ENCODE data around the gene RUFY3. TPM values are rescaled to one million over a fixed set of nuclear protein-coding genes. Genes with fewer than 3 reads are reported as not detected.

The RUFY3 gene
- polyA plus RNA-seq, 3 donors: 11.1 to 37.3 (median 12.5) TPM

GRCh38 chr4:70836081-70836480 lies 114.3 kb downstream of the RUFY3 start:
- DNase-seq: no peak
- Histone ChIP-seq H3K4me3 (replicated peaks in 1 of 3; ENCODE audit: low read depth in 2 of 3, low read length in 3 of 3) (no peak overlapping the region), H3K9ac (ENCODE audit: insufficient read depth, low read length, poor library complexity, severe bottlenecking) (no peak overlapping the region), H3K36me3 (replicated peaks in 1 of 2; ENCODE audit: control insufficient read depth in 1 of 2, insufficient read depth in 2 of 2, low read length in 2 of 2) (peaks cover 34 to 45% of the 10 kb centered on the region in 2 donors), H2AFZ (ENCODE audit: insufficient read depth, low read depth, low read length, poor library complexity, severe bottlenecking) (no peak overlapping the region), H3K79me2 (ENCODE audit: insufficient read depth, low read length) (peaks cover 64% of the 10 kb centered on the region), H3K9me3 (replicated peaks in 1 of 2; ENCODE audit: control insufficient read depth in 1 of 2, insufficient read depth in 1 of 2, low read length in 2 of 2) (no peaks in the 10 kb centered on the region), H3K27ac (ENCODE audit: low read depth in 1 of 2, low read length in 2 of 2) (peak overlapping the region in 1 of 2 donors; percentile 37), H4K20me1 (ENCODE audit: insufficient read depth, low read length) (peaks cover 69% of the 10 kb centered on the region), H3K27me3 (ENCODE audit: control insufficient read depth in 2 of 2, insufficient read depth in 2 of 2, low read length in 2 of 2) (no peaks in the 10 kb centered on the region), H3K4me2 (replicated peaks; ENCODE audit: extremely low read depth, low read length, poor library complexity, severe bottlenecking) (no peak overlapping the region), H3K4me1 (ENCODE audit: control insufficient read depth in 1 of 2, insufficient read depth in 2 of 2, low read length in 2 of 2) (peaks cover 20 to 25% of the 10 kb centered on the region in 2 donors)
- Mint-ChIP-seq H3K27ac (no peak overlapping the region), H3K4me3 (no peak overlapping the region), H3K4me1 (peaks cover 24% of the 10 kb centered on the region), H3K27me3 (ENCODE audit: low read depth in 3 of 3) (peaks cover 0 to 2% (median 1%) of the 10 kb centered on the region in 3 donors), H3K9me3 (peaks cover 0 to 2% (median 0%) of the 10 kb centered on the region in 7 donors), H3K36me3 (peaks cover 36 to 46% of the 10 kb centered on the region in 2 donors)
- intact Hi-C loops (cut with micrococcal nuclease): loop anchor here in 1 of 2 donors (5.0 kb wide), 1 partner anchor 156 kb away; the partner anchor contains the start of gene DCK
- no CpG with 5 or more reads among the region's 2 CpGs for WGBS (ENCODE audit: insufficient coverage)
- TF ChIP-seq CTCF (IDR thresholded peaks at IDR 0.05): no peak

- intact Hi-C loops (cut with micrococcal nuclease): loop anchor here in 1 of 2 donors (2.0 to 5.0 kb wide), 2 partner anchors 149 to 154 kb away; partner anchors contain the start of genes DCK and UTP3
- peaks cover 24% of the 10 kb centered on the region for H3K4me1 Mint-ChIP-seq
- peaks cover 56% of the 10 kb centered on the region for H4K20me1 ChIP-seq (ENCODE audit: insufficient read depth, low read length)
These were observed 116.4 kb downstream of the RUFY3 start for GRCh38 chr4:70838204-70838603.

More at GRCh38 chr4:70838204-70838603, 116.4 kb downstream of the RUFY3 start:
- Histone ChIP-seq H3K4me3 (replicated peaks in 1 of 3; ENCODE audit: low read depth in 2 of 3, low read length in 3 of 3) (peak overlapping the region; percentile 62 to 79 (median 72)), H3K4me1 (ENCODE audit: control insufficient read depth in 1 of 2, insufficient read depth in 2 of 2, low read length in 2 of 2) (peaks cover 20 to 25% of the 10 kb centered on the region in 2 donors), H3K79me2 (ENCODE audit: insufficient read depth, low read length) (peaks cover 60% of the 10 kb centered on the region), H3K4me2 (replicated peaks; ENCODE audit: extremely low read depth, low read length, poor library complexity, severe bottlenecking) (peak overlapping the region; percentile 78), H3K27me3 (ENCODE audit: control insufficient read depth in 2 of 2, insufficient read depth in 2 of 2, low read length in 2 of 2) (no peaks in the 10 kb centered on the region), H3K9me3 (replicated peaks in 1 of 2; ENCODE audit: control insufficient read depth in 1 of 2, insufficient read depth in 1 of 2, low read length in 2 of 2) (no peaks in the 10 kb centered on the region), H3K27ac (ENCODE audit: low read depth in 1 of 2, low read length in 2 of 2) (peak overlapping the region; percentile 79 to 90), H3K36me3 (replicated peaks in 1 of 2; ENCODE audit: control insufficient read depth in 1 of 2, insufficient read depth in 2 of 2, low read length in 2 of 2) (peaks cover 15 to 24% of the 10 kb centered on the region in 2 donors), H3K9ac (ENCODE audit: insufficient read depth, low read length, poor library complexity, severe bottlenecking) (peak overlapping the region; percentile 92), H2AFZ (ENCODE audit: insufficient read depth, low read depth, low read length, poor library complexity, severe bottlenecking) (no peak overlapping the region)
- DNase-seq: no peak
- Mint-ChIP-seq H3K27me3 (ENCODE audit: low read depth in 3 of 3) (peaks cover 0 to 3% (median 1%) of the 10 kb centered on the region in 3 donors), H3K4me3 (peak overlapping the region; percentile 95 to 96), H3K9me3 (peaks cover 0 to 2% (median 0%) of the 10 kb centered on the region in 7 donors), H3K27ac (peak overlapping the region; percentile 92 to 97 (median 95)), H3K36me3 (peaks cover 17 to 25% of the 10 kb centered on the region in 2 donors)
- WGBS (ENCODE audit: insufficient coverage): no CpG with 5 or more reads among the region's 4 CpGs
- no peak for TF ChIP-seq CTCF (IDR thresholded peaks at IDR 0.05)

All from CD14-positive monocyte (primary cell).